GM18502 (cell line): Measurements from ENCODE around the gene KSR1.
"Not testable (repeated sequence)": the region's sequence is repeated elsewhere in the genome, so short reads cannot be mapped to it uniquely, and the experiment has no call there.

ENCODE experiments used
- ATAC-seq: cut with Tn5 transposase; IDR thresholded peaks from one replicate; pipeline ENCODE4 v1.9.1; 2021; ENCODE audit warnings: mild to moderate bottlenecking; ENCODE audit not compliant: unreplicated experiment, poor library complexity

Gene KSR1

GRCh38 chr17:27666270-27666669 lies 210.0 kb downstream of the KSR1 start:
- not testable (repeated sequence) for ATAC-seq

DNA sequence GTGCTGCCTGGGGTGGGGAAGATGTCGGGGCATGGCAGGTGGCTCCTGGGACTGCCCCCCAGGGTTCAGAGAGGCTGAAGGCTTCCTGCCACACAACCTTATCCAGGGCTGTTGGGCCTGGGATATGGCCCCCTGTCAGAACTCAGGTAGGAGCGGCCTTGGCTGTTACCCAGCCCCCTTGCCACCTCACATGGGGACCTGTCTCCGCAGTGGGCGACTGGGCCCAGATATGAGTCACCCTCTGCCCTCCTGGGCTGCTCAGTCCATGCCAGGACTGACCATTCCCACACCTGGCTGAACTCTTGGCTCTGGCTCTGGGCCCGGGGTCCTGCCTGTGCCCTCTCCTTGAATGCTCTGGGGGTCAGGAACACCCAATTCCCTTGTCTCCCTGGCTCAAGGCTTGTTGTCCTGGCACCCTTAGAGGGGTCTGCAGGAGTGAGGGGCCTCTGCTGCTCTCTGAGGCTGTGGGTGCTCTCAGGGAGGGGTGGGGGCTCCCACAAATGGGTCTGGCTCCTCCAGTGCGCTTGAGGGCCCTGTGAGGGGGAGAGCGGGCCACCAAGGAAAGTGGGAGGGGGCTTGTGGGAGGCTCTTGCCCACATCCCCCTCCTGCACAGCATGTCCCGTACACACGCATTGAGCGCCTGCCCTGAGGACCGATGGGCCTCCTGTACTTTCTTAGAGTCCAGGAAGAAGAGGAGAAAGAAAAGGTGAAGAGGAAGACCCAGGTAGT lies 210.7 kb downstream of the KSR1 start:
- no peak for ATAC-seq

- no peak for ATAC-seq
Observed at GRCh38 chr17:27667656-27668487, 211.6 kb downstream of the KSR1 start.

- no peak for ATAC-seq
Observed at GRCh38 chr17:27668488-27668823, 212.2 kb downstream of the KSR1 start.

GRCh38 chr17:27669136-27669535 lies 212.9 kb downstream of the KSR1 start:
- ATAC-seq = no peak

DNA sequence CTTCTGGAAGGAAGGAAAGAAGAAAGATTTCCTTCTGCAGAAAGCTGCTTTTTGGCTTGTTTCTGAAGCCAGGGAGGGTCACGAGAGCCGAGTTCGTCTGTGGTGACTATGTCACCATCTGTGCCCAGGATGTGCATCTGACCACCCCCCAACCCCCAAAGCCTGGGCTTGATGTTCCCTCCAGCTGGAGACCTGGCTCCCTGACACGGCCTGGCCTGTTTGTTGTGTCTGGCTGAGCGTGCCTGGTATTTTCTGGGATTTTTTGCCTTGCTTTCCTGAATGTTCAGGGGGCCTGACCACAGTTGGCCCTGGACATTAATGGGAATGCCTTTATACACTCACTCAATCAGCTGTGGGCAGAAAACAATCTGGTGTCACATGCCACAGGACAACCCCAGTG lies 213.6 kb downstream of the KSR1 start:
- no peak for ATAC-seq

DNA sequence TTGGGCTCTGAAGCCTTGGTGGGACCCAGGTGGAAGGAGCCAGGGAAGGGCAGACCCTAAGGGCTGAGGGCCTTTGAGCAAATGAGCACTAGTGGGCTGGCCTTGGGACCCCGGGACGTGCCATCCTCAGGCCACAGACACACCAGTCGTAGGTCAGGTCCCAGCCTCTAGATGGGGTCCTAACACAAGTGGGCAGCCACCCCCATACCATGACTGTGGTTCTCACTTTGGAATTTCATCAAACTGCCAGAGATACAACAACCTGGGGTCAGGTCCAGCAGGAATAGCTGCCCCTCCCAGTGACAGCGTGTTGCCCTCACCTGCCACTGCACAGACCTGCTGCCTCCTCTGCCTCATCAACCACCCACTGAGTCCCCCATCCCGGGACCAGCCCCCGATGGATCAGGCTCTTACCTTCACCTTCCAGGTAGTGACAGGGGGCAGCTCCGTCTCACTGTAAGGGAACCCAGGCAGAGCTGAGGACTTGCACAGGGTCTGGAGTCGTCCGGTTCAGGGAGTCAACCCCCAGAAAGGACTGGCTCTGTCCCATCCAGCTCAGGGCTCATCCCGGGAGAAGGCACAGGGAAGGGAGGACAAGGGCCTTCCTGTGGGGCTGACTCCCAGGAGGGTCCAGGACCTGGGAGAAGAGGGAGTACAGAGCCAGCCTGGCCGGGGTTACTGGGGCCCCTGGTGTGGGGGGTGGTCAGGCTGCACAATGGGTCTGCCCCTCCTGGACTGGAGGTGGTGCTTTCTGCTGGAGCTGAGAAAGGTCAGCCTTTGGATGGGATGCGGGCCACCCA lies 214.7 kb downstream of the KSR1 start:
- ATAC-seq = no peak

GRCh38 chr17:27671591-27671910 lies 215.3 kb downstream of the KSR1 start:
- ATAC-seq = no peak

- ATAC-seq = not testable (repeated sequence)
Observed at GRCh38 chr17:27671977-27672480, 215.8 kb downstream of the KSR1 start.

GRCh38 chr17:27674335-27674734 lies 218.1 kb downstream of the KSR1 start:
- ATAC-seq = no peak
